GM18861 (cell line): ENCODE results near the gene DDX1.
"Not testable (repeated sequence)": the region's sequence is repeated elsewhere in the genome, so short reads cannot be mapped to it uniquely, and the experiment has no call there.

Source experiments
- ATAC-seq: cut with Tn5 transposase; IDR thresholded peaks from one replicate; pipeline ENCODE4 v1.9.1; 2021; ENCODE audit not compliant: unreplicated experiment

The DDX1 gene

DNA sequence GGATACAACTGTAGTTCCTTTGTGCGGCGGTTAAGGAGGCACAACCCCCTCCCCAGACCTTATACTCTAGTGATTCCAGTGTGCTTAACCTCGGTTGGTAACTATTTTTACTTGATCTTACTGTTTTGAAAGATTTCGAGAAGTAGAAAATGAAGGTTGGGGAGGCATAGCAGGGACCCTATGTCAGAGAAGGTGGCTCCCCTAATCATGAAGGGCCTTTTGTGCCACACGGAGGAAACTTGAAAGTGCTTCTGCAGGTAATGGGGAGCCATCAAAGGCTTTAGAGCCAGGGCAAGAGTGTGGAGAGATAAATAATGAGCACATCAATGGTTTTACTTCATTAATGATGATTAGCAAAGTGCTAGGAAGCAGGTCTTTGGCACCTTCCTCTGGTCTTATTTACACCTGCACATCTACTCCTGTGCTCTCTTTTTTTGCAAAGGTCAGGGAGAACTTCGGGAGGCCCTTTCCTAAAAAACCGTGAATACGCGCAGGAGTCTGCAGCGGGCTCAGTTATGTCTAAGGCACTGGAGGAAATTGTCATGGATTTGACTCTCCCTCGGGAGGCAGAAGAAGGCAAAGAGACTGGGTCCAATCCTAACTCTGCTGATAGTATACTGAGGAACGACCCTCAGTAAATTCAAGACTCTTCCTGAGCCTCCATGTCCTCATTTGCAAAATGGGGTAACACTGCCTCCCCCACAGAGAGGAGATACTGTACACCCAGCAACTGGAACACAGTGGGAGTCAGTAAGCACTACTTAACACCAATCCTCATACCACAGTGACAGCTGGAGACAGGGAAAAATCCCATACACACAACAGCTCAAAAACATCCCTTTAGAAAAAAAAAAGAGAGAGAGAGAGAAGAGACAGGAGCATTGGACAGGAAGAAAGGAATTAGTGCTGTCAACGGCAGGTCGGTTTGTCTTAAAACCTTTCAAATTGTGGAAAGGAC, 81.6 kb downstream of the DDX1 start:
- no peak for ATAC-seq

DNA sequence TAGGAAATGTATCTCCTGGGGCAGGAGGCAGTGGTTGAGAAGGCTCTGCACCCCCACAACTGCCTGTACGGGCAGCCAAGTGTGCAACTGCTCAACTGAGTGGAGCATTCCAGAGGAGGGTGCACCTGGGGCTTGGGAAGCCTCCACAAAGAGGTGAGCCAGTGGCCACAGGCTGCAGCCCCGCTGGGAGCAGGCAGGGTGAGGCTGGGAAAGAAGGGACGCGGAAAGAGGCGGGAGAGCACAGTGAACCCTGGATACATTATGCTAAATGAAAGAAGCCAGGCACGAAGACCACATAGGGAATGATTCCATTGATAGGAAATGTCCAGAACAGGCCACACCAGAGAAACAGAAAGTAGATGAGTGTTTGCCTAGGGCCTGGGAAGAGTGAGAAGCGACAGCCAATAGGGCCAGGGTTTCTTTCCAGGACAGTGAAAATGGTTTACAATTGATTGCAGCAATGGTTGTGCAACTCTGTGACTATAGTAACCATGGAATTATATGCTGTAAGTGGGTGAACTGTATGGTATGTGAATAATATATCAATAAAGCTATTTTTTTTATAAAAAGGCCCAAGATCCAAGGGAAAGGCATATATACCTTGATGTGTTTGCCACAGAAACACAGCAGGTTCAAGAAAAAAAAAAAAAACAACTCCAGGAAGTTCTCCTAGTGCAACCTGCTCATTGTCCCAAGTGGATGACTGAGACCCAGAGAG, 82.4 kb downstream of the DDX1 start:
- no peak for ATAC-seq

DNA sequence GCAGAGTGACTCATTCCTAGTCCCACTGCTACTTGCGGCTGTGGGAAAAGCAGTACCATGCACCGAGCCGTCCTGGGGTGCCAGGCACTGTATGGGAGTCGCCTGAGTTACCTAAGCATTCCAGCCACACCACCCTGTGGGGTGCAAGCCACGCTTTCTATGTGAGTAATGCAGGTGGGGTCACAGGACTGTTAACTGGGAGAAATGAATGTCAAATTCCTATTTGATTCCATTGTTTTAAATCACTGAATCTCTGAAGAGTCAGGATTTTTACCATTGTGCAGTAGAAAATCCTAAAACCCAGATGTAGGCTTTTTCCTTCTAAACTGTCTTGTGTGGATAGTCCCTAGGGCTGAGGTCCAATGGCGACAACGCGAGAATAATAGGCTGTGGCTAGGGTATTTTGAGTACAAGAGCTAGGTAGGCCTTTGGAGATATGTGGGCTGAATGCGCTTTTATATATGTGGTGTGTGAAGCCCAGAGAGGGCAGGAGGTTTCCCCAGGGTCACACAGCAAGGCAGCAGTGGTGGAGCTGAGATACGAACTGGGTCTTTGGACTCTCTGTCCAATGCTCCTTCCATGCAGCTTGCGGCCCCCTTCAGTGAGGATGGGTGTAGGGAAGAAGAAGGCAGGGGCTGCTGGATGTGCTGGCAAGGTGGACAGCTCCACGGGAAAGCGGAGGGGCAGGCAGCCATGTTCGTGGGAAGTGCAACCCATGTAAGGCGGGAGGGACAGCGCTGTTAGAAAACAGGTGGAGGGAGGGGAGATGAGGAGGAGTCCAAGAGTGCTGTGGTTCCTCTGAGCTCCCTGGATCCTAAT, 83.2 kb downstream of the DDX1 start:
- ATAC-seq = no peak

DNA sequence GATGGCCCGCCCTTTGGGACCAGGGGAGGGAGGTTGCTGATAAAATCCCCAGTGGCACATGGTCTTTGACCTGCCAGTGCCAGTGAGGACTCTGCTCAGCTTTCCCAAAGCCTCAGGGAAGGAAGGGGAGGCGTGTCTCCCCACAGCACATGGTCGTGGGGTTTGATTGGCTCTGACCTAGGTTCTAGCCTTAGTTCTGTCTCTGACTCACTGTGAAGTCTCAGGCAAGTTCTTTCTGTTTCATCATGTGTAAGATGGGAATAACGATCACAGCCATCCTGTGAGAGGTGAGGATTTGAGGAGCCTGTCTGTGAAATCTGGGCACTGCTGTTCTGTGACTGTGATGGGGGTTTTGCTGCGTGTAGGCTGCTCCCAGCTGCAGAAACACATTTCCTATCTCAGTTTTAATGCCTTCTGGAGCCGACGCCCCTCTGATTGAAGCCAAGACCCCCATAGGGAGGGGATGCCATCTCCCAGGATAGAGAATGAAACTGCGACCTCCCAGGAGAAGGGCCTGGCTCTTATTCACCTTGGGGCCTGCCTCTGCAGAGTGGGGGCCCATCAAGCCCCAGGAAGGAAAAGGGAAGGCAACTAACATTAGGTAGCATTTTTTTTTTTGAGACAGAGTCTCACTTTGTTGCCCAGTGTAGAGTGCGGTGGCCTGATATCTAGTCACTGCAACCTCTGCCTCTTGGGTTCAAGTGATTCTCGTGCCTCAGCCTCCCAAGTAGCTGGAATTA, 84.0 kb downstream of the DDX1 start:
- ATAC-seq = no peak

DNA sequence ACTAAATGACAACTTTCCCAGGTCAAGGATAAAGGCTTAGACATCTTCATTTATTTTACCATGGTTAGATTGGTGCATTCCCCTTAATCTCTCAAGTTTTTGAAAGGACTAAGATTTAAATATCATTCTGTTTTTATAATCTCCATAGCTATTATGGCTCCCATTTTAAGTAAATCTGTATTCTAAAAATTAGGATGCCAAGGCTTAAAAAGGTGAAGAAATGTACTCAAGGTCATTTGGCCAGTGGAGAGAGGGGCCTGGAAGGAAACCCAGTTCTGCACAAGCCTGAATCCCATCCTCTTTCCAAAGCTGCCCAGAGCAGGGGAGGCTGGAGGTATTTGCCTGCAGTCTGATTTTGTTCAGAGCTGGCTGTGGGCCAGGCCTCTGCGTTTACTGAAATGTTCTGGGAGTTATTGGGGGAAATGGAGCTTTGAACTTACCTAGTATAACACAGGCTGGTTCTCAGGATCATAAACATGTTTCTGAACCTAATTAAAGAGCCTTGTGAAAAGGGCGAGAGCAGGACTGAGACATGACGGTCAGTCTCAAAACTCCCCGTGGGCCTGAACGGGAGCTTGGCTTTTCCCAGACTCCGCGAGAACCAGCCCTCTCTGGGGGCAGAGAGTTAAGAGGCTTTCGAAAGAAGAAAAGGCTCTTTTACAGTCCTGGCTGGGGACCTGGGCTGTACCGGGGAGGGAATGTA, 85.6 kb downstream of the DDX1 start:
- ATAC-seq = no peak

DNA sequence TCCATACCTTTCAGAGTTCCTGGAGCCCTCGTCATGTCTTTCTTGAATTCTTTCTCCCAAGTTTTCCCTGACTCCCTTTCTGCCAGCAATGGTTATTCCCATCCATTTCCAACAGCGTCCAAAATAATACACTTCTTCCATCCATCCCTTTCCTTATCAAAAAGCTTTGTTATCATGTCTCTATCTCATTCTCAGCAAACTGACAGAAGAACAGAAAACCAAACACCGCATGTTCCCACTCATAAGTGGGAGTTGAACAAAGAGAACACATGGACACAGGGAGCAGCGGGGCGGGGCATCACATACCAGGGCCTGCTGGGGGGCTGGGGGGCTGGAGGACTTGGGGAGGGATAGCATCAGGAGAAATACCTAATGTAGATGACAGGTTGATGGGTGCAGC, 86.7 kb downstream of the DDX1 start:
- ATAC-seq = no peak

DNA sequence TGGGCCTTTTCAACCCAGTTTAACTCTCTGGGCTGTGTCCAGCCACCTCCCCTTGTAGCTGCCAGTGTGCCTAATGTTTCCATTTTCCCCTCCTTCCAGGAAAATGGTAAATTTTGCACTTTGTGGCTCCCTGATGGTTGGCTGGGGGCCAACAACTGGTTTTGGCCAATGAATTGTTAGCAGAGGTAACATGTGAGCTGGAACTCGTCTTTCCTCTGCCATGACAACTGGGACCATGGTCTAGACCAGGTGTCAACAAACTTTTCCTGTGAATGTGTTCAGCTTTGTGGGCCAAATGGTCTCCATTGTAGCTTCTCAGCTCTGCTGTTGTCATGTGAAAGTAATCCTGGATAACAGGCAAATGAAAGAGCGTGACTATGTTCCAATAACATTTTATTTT, 87.2 kb downstream of the DDX1 start:
- ATAC-seq = no peak

DNA sequence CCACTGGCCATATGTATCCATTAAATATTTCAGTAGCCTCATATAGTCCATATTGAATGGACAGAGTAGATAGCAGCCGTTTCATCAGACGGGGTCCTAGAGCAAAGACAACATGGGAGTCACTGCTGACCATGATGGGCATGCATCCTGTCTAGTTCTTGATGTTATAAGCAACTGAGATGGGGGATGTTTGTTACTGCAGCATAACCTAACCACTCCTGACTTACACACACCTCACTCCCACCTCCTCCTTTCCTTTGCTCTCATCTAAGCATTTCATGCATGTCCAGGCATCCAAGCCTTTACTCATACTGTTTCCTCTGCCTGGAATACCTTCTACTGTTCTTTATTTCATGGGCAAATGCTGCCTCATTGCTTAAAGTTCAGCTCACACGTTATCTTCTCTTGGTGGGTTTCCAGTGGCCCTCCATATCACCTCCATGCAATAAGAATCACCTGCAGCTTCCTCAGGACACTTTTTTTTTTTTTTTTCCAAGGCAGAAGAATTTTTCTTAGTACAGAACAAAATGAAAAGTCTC, 87.8 kb downstream of the DDX1 start:
- ATAC-seq = no peak

DNA sequence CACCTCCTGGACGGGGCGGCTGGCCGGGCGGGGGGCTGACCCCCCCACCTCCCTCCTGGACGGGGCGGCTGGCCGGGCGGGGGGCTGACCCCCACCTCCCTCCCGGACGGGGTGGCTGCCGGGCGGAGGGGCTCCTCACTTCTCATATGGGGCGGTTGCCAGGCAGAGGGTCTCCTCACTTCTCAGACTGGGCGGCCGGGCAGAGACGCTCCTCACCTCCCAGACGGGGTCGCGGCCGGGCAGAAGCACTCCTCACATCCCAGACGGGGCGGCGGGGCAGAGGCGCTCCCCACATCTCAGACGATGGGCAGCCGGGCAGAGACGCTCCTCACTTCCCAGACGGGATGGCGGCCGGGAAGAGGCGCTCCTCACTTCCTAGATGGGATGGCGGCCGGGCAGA, 88.5 kb downstream of the DDX1 start:
- not testable (repeated sequence) for ATAC-seq
